ENCODE measurements around the gene MB21D2. TPM values are rescaled to one million over a fixed set of nuclear protein-coding genes. Genes with fewer than 3 reads are reported as not detected.

MB21D2 gene
- total RNA-seq, 1 experiment from 2014 or later: 19.7 TPM

DNA sequence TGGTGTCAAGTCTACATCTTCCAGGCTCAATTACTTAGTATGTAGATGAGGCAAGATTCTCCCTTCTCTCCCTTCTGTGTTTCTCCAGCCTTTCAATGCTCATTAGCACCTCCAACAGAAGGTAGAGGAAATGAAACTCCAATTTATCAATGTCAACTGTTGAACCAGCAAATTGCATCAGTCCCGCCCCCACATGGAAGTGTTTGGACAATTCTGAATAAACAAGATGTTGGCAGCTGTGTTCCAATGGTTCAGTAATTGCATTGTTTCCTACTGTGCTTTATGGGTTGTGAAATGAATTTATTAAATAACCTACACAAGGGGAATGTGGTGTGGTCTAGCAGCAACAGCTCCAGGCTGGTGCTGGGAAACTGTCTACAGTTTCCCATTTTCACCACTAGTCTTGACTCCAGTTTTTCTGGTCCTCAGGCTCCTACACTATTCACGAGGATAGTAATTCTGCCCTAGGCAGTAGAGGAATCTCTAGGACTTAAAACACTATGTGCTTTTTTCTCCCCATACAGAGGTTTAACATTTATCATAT lies 91.9 kb downstream of the MB21D2 start:
- POLR2A ChIA-PET: no interaction called here
- Mint-ChIP-seq H3K4me1 (peaks cover 37% of the 10 kb centered on the region), H3K4me3 (no peak overlapping the region), H3K27me3 (ENCODE audit: low read depth) (no peaks in the 10 kb centered on the region), H3K9me3 (peaks cover 8% of the 10 kb centered on the region), H3K27ac (no peak overlapping the region), H3K36me3 (peaks cover 7% of the 10 kb centered on the region; the same call in 1 of the 2 replicates)
- DNase-seq (ENCODE audit: low spot score) (no peak), ATAC-seq (peak; percentile 84)
- CTCF ChIA-PET: interaction anchor here (0.8 to 1.3 kb wide), 3 partner anchors 13 to 215 kb away, joined by 3 read pairs; no protein-coding TSS in a partner anchor
- no peak for TF ChIP-seq MXD4 (CRISPR knock-in tag; IDR thresholded peaks at IDR 0.05; ENCODE audit: borderline replicate concordance)
- TF ChIP-seq GABPB1 (CRISPR knock-in tag; IDR thresholded peaks at IDR 0.05): 0 out of 2 replicates have a peak, but pooled peaks have one; percentile 30

DNA sequence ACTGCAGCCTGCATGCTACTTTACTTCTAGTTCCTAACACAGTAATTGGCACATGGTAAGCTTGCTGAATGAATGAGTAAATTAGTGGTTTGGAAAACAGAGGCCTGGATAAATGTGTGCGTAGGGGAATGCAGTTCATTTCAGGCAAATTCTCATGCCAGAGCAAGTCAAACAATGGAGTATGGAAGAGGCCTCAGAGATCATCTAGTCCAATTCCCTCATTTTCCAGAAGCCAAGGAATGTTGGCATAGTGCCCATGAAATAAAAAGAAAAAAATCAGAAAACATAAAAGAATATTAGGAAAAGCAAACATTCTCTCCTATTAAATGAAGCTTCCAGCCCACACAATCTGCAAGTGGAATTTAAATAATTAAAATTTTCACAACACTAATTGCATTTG lies 92.4 kb downstream of the MB21D2 start:
- no peak for TF ChIP-seq MYBL2 (CRISPR knock-in tag; IDR thresholded peaks at IDR 0.05)
- TF ChIP-seq, protein P1, sequence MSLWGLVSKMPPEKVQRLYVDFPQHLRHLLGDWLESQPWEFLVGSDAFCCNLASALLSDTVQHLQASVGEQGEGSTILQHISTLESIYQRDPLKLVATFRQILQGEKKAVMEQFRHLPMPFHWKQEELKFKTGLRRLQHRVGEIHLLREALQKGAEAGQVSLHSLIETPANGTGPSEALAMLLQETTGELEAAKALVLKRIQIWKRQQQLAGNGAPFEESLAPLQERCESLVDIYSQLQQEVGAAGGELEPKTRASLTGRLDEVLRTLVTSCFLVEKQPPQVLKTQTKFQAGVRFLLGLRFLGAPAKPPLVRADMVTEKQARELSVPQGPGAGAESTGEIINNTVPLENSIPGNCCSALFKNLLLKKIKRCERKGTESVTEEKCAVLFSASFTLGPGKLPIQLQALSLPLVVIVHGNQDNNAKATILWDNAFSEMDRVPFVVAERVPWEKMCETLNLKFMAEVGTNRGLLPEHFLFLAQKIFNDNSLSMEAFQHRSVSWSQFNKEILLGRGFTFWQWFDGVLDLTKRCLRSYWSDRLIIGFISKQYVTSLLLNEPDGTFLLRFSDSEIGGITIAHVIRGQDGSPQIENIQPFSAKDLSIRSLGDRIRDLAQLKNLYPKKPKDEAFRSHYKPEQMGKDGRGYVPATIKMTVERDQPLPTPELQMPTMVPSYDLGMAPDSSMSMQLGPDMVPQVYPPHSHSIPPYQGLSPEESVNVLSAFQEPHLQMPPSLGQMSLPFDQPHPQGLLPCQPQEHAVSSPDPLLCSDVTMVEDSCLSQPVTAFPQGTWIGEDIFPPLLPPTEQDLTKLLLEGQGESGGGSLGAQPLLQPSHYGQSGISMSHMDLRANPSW (CRISPR knock-in tag; conservative IDR thresholded peaks at IDR 0.05; ENCODE audit: low read depth): no peak
- TF ChIP-seq, protein P2, sequence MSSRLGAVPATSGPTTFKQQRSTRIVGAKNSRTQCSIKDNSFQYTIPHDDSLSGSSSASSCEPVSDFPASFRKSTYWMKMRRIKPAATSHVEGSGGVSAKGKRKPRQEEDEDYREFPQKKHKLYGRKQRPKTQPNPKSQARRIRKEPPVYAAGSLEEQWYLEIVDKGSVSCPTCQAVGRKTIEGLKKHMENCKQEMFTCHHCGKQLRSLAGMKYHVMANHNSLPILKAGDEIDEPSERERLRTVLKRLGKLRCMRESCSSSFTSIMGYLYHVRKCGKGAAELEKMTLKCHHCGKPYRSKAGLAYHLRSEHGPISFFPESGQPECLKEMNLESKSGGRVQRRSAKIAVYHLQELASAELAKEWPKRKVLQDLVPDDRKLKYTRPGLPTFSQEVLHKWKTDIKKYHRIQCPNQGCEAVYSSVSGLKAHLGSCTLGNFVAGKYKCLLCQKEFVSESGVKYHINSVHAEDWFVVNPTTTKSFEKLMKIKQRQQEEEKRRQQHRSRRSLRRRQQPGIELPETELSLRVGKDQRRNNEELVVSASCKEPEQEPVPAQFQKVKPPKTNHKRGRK (CRISPR knock-in tag; IDR thresholded peaks at IDR 0.05; ENCODE audit: borderline replicate concordance): no peak
- no peak for DNase-seq (ENCODE audit: low spot score)
- no peak overlapping the region for H3K4me3 Mint-ChIP-seq
- peaks cover 7% of the 10 kb centered on the region; the same call in 1 of the 2 replicates for H3K36me3 Mint-ChIP-seq
- ATAC-seq: no peak
- H3K4me1 Mint-ChIP-seq: peaks cover 38% of the 10 kb centered on the region
- CTCF ChIA-PET: interaction anchor here (0.7 to 1.3 kb wide), 4 partner anchors 10 to 216 kb away, joined by 3 read pairs; no protein-coding TSS in a partner anchor
- peaks cover 8% of the 10 kb centered on the region for H3K9me3 Mint-ChIP-seq
- POLR2A ChIA-PET: no interaction called here
- H3K27ac Mint-ChIP-seq: no peak overlapping the region
- no peaks in the 10 kb centered on the region for H3K27me3 Mint-ChIP-seq (ENCODE audit: low read depth)

DNA sequence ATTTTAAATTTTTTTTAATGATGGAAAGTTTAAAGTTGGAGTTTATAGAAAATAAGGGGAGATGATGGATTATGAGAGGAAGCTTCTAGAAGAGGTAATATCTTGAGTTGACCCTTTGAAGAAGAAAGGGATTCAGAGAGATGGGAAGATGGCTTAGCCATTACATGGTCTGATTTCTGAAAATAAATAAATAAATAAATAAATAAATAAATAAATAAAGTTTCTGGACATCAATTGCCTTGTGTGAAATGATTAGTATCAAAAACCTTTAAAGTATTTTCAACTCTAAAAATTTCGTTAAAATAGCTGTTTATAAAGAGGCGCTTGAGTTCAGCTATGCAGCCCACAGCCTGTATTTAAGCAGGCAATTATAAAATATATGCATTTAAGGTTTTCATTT lies 93.3 kb downstream of the MB21D2 start:
- ChIA-PET POLR2A (no interaction called here), CTCF (interaction anchor here (0.7 kb wide), 1 partner anchor 9 kb away, joined by 3 read pairs; no protein-coding TSS in a partner anchor)
- H3K4me3 Mint-ChIP-seq: no peak overlapping the region
- H3K27me3 Mint-ChIP-seq (ENCODE audit: low read depth): no peaks in the 10 kb centered on the region
- H3K4me1 Mint-ChIP-seq: peaks cover 47% of the 10 kb centered on the region
- H3K36me3 Mint-ChIP-seq: peaks cover 7% of the 10 kb centered on the region; the same call in 1 of the 2 replicates
- no peak overlapping the region for H3K27ac Mint-ChIP-seq
- no peak for TF ChIP-seq NFATC4 (CRISPR knock-in tag; IDR thresholded peaks at IDR 0.05)
- no peak for TF ChIP-seq ZNF396 (CRISPR knock-in tag; IDR thresholded peaks at IDR 0.05; ENCODE audit: borderline replicate concordance)
- TF ChIP-seq, protein P3, sequence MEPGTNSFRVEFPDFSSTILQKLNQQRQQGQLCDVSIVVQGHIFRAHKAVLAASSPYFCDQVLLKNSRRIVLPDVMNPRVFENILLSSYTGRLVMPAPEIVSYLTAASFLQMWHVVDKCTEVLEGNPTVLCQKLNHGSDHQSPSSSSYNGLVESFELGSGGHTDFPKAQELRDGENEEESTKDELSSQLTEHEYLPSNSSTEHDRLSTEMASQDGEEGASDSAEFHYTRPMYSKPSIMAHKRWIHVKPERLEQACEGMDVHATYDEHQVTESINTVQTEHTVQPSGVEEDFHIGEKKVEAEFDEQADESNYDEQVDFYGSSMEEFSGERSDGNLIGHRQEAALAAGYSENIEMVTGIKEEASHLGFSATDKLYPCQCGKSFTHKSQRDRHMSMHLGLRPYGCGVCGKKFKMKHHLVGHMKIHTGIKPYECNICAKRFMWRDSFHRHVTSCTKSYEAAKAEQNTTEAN (CRISPR knock-in tag; IDR thresholded peaks at IDR 0.05): no peak
- TF ChIP-seq RORB (CRISPR knock-in tag; IDR thresholded peaks at IDR 0.05): no peak
- TF ChIP-seq, protein P4, sequence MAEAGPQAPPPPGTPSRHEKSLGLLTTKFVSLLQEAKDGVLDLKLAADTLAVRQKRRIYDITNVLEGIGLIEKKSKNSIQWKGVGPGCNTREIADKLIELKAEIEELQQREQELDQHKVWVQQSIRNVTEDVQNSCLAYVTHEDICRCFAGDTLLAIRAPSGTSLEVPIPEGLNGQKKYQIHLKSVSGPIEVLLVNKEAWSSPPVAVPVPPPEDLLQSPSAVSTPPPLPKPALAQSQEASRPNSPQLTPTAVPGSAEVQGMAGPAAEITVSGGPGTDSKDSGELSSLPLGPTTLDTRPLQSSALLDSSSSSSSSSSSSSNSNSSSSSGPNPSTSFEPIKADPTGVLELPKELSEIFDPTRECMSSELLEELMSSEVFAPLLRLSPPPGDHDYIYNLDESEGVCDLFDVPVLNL (CRISPR knock-in tag; IDR thresholded peaks at IDR 0.05; ENCODE audit: borderline replicate concordance, low read depth): no peak
- no peak for TF ChIP-seq ETV6 (CRISPR knock-in tag; IDR thresholded peaks at IDR 0.05)
- DNase-seq (ENCODE audit: low spot score) (no peak), ATAC-seq (no peak)
- H3K9me3 Mint-ChIP-seq: peaks cover 8% of the 10 kb centered on the region

DNA sequence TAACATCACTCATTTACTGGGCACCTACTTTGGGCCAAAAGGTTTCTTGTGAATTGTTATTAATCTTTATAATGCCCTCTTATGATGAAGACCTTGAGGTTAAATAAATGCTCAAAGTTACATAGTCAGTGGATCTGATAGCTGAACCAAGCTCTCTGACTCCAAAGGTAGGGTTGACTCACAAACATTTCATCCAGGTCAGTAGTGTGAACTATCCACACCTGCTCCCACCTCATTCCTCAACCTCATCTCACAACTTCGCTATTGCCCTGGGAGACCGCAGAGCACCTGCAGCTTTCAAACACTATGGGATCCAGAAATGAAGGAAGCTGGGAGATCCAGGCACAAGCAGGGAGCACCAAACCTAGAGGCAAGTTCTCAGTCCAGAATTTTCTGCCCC lies 96.5 kb downstream of the MB21D2 start:
- no peaks in the 10 kb centered on the region for H3K36me3 Mint-ChIP-seq
- TF ChIP-seq ZNF121 (CRISPR knock-in tag; IDR thresholded peaks at IDR 0.05): no peak
- TF ChIP-seq, protein P5, sequence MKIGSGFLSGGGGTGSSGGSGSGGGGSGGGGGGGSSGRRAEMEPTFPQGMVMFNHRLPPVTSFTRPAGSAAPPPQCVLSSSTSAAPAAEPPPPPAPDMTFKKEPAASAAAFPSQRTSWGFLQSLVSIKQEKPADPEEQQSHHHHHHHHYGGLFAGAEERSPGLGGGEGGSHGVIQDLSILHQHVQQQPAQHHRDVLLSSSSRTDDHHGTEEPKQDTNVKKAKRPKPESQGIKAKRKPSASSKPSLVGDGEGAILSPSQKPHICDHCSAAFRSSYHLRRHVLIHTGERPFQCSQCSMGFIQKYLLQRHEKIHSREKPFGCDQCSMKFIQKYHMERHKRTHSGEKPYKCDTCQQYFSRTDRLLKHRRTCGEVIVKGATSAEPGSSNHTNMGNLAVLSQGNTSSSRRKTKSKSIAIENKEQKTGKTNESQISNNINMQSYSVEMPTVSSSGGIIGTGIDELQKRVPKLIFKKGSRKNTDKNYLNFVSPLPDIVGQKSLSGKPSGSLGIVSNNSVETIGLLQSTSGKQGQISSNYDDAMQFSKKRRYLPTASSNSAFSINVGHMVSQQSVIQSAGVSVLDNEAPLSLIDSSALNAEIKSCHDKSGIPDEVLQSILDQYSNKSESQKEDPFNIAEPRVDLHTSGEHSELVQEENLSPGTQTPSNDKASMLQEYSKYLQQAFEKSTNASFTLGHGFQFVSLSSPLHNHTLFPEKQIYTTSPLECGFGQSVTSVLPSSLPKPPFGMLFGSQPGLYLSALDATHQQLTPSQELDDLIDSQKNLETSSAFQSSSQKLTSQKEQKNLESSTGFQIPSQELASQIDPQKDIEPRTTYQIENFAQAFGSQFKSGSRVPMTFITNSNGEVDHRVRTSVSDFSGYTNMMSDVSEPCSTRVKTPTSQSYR (CRISPR knock-in tag; IDR thresholded peaks at IDR 0.05): no peak
- TF ChIP-seq PRRX2 (CRISPR knock-in tag; IDR thresholded peaks at IDR 0.05): no peak
- no peak for TF ChIP-seq TEAD1 (CRISPR knock-in tag; IDR thresholded peaks at IDR 0.05)
- no peak for TF ChIP-seq ZBTB21 (CRISPR knock-in tag; IDR thresholded peaks at IDR 0.05; ENCODE audit: borderline replicate concordance)
- H3K27ac Mint-ChIP-seq: no peak overlapping the region
- no peaks in the 10 kb centered on the region for H3K9me3 Mint-ChIP-seq
- ChIA-PET CTCF (no interaction called here), POLR2A (no interaction called here)
- peaks cover 73% of the 10 kb centered on the region for H3K4me1 Mint-ChIP-seq
- H3K4me3 Mint-ChIP-seq: no peak overlapping the region
- no peak for DNase-seq (ENCODE audit: low spot score)
- no peak for ATAC-seq
- H3K27me3 Mint-ChIP-seq (ENCODE audit: low read depth): no peaks in the 10 kb centered on the region

Data from WTC11 (cell line).